Prostate gland (tissue), 2 donors: ENCODE results near the gene WDFY2.

ENCODE experiments used
- CTCF ChIP-seq, 4 experiments: fragments of 200-600 bp in 2 of 4; fragments of 450-650 bp in 2 of 4; sonication (generic) in 2 of 4; IDR thresholded peaks; 1 replicate in 3 of 4; 2 replicates in 1 of 4; pipeline ENCODE4 v1.5.1; 2016 to 2019; ENCODE audit warnings: antibody characterized with exemption in 4 of 4, mild to moderate bottlenecking in 2 of 4, moderate library complexity in 2 of 4
- POLR2A ChIP-seq: fragments of 450-650 bp; IDR thresholded peaks from one replicate; pipeline ENCODE4 v1.6.1; 2016; ENCODE audit warnings: antibody characterized with exemption, mild to moderate bottlenecking

GRCh38 chr13:51675385-51675784 lies 91.1 kb downstream of the WDFY2 start:
- TF ChIP-seq CTCF (IDR thresholded peaks at IDR 0.05) (no peak), POLR2A (no peak)
